HT-29 (cell line): ENCODE data around the gene KRTAP10-6. TPM values are rescaled to one million over a fixed set of nuclear protein-coding genes. Genes with fewer than 3 reads are reported as not detected.
A peak's percentile ranks its signal among the peaks of the same experiment; 100 is the strongest.
"Not testable (repeated sequence)": the region's sequence is repeated elsewhere in the genome, so short reads cannot be mapped to it uniquely, and the experiment has no call there.

Source experiments
- DNase-seq: peaks from one replicate; pipeline ENCODE4 v3.0.0-alpha.2; 2015; ENCODE audit warnings: low spot score
- total RNA-seq: library from RNA; depleted of rRNA; stranded (reverse); fragments of >200 nt; shearing (Covaris generic); gene quantifications from 2 replicates; pipeline ENCODE4 v1.2.3, GENCODE V29; 2014

Gene KRTAP10-6
- total RNA-seq, 1 experiment from 2014 or later: not detected

DNA sequence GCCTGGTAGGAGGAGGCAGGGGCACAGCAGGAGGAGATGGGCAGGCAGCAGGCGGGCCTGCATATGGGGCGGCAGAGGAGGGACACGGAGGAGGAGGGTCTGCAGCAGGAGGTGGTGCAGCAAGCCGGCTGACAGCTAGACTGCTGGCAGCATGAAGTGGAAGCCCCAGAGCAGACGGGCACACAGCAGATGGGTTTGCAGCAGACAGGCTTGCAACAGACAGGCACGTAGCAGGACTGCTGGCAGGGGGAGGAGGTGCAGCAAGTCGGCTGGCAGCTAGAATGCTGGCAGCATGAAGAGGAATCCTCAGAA, 12.5 kb downstream of the KRTAP10-6 start:
- DNase-seq: no peak

DNA sequence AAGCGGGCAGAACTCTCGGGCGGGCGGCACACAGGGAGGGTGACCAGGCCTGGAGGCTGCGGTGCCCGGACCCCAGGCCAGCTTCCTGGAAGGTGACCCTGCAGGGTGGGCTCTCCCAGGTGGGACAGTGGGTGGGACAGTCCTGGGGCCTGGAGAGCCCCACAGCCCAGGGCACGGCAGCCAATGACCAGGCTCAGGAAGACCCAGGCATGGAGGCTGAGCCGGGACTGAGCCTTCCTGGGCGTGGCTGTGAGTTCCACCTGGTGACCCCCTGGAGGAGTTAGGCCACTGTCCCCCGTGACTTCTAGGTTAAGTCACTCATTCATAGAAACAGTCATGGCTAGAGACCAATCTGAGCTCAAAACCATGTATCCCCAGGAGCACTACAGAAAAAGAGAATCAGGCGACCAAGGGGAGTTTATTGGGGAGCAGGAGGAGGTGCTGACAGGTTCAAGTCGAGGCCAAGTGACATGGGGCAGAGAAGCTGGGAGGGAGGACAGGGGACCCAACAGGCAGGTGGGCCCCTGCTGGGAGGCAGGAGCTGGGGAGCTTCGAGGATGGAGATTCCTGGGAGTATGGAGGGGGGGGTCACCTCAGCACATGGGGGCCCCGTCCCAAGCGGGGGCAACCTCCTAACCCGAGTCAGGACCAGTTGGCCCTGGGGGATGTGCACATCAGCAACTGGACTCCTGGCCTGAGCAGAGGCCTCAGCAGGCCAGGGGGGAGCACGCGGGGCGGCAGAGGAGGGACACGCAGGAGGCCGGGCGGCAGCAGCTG, 13.1 kb downstream of the KRTAP10-6 start:
- no peak for DNase-seq

DNA sequence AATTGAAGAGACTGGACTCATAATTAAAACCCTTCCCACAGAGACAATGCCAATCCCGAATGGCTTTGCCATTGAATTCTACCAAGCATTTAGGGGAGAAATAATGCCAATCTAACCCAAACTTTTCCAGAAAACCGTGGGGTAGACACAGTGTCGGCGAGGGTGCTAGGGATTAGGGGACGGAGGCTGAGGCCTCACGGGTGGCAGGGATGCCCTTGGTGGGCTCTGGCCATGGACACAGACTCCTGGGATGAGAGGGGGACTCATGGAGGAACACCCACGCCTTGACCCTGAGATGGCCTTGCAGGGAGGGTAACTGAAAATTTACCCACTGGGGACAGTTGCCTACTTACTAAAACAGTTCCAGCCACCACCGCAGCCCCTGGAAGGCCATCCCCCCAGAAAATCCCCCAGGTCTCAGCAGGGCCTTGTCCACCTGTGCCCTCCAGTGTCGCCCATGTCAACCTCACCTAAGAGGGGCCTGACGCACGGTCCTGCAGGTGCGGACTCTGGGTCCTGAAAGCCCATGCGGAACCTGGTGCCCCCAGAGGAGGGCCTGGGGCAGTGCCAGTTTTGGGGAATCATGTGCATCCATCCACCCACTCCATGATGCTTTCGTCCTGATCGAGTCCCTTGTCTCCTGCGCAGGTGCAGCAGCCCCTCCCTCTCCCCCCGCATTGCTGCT, 13.8 kb downstream of the KRTAP10-6 start:
- DNase-seq: no peak

DNA sequence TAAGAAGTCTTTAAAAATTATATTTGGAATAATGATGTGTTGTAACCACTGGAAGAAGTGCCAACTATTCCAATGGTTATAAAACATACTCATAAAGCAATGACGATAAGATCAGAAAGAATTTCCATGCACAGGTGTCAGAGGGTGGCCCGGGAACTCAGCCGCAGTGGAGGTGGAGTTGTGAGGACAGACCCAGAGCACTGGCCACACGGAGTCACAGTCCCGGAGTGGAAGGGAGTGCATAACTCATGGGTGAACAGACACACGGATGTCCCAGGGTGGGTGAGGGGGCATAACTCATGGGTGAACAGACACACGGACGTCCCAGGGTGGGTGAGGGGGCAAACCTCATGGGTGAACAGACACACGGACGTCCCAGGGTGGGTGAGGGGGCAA, 16.3 kb downstream of the KRTAP10-6 start:
- no peak for DNase-seq

DNA sequence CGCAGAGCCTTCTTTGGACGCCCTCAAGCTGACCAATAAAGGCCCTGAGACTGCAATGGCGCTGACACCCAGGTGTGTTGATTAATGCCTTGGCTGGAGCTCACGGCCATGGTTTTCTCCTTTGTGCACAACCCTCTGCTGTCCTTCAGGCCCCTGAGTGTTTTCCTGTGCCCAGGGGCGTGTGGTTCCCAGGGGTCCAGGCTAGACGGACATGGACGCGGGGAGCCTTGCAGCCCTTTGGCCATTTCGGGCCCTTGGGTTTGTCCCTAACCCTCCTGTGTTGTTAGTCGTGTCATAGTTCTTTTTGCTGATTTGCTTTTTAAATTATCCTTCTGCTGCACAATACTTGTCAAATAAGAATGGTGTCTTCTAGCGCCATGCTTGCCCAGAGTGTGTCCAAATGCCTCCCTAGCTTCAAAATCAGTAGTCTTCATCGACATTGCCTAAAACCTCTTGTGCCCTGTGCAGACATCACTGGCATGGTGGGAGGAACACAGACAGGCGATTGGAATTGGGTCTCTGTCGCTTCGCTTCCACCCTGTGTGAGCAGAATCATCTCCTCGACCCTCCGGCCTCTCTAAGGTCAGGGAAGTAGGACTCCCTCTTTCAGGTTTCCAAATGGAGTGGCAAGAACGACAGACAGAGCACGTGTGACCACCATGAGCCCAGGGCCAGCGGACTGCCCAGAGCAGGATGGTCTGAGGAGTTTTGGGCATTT, 16.8 kb downstream of the KRTAP10-6 start:
- DNase-seq: no peak

DNA sequence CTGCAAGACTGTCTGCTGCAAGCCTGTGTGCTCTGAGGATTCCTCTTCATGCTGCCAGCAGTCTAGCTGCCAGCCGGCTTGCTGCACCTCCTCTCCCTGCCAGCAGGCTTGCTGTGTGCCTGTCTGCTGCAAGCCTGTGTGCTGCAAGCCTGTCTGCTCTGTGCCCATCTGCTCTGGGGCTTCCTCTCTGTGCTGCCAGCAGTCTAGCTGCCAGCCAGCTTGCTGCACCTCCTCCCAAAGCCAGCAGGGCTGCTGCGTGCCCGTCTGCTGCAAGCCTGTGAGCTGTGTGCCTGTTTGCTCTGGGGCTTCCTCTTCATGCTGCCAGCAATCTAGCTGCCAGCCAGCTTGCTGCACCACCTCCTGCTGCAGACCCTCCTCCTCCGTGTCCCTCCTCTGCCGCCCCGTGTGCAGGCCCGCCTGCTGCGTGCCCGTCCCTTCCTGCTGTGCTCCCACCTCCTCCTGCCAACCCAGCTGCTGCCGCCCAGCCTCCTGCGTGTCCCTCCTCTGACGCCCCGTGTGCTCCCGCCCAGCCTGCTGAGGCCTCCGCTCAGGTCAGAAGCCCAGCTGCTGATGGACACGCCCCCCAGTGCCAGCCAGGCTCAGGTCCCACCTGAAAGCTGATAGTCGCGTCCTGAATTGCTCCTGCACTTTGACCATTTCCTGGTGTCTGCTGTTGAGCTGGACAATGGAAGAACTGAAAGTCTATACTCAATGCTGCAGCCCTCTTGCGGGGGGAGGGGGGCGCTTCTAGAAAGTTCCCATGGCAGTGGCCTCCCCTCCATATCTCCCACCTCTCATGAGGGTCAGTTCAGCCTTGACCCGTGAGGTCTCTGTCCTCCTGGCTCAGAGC, 17.6 kb downstream of the KRTAP10-6 start:
- peak; percentile 2 for DNase-seq

DNA sequence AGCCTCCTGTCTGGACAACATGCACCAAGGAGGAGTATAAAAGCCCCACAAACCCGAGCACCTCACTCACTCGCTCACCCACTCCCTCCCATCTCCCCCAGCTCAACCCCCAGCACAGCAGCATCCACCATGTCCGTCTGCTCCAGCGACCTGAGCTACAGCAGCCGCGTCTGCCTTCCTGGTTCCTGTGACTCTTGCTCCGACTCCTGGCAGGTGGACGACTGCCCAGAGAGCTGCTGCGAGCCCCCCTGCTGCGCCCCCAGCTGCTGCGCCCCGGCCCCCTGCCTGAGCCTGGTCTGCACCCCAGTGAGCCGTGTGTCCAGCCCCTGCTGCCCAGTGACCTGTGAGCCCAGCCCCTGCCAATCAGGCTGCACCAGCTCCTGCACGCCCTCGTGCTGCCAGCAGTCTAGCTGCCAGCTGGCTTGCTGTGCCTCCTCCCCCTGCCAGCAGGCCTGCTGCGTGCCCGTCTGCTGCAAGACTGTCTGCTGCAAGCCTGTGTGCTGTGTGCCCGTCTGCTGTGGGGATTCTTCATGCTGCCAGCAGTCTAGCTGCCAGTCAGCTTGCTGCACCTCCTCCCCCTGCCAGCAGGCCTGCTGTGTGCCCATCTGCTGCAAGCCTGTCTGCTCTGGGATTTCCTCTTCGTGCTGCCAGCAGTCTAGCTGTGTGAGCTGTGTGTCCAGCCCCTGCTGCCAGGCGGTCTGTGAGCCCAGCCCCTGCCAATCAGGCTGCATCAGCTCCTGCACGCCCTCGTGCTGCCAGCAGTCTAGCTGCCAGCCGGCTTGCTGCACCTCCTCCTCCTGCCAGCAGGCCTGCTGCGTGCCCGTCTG, 18.5 kb downstream of the KRTAP10-6 start, which contains the start of gene KRTAP10-4:
KRTAP10-4 (plus strand) TSS at position 100 of the 827 bp plus-strand sequence; CDS start at position 130, 30 bp downstream.
- DNase-seq: not testable (repeated sequence)

DNA sequence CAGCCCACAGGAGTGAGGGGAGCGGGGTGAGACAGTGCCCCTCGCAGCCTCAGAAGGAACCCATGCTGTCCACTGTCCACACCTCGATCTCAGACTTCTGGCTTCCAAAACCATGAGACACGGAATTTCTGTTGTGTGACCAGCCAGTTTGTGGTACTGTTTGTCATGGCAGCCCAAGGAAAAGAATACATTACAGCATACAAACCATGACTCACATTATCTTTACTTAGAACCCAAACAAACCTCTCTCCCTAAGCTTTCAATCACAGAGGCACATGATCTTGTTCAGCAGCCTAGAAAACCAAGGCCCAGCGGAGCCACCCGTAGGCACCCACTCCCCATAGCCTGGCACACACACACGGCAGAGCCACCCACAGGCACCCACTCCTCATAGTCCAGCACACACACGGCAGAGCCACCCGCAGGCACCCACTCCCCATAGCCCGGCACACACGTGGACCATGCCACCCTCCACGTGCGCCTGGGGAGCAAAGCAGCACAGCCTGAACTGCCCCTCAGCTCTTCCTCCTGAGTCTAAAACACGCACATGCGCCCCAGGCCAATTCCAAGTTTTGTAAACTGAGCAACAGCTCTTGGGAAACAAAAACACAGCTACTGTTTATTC, 19.2 kb downstream of the KRTAP10-6 start:
- DNase-seq: no peak

DNA sequence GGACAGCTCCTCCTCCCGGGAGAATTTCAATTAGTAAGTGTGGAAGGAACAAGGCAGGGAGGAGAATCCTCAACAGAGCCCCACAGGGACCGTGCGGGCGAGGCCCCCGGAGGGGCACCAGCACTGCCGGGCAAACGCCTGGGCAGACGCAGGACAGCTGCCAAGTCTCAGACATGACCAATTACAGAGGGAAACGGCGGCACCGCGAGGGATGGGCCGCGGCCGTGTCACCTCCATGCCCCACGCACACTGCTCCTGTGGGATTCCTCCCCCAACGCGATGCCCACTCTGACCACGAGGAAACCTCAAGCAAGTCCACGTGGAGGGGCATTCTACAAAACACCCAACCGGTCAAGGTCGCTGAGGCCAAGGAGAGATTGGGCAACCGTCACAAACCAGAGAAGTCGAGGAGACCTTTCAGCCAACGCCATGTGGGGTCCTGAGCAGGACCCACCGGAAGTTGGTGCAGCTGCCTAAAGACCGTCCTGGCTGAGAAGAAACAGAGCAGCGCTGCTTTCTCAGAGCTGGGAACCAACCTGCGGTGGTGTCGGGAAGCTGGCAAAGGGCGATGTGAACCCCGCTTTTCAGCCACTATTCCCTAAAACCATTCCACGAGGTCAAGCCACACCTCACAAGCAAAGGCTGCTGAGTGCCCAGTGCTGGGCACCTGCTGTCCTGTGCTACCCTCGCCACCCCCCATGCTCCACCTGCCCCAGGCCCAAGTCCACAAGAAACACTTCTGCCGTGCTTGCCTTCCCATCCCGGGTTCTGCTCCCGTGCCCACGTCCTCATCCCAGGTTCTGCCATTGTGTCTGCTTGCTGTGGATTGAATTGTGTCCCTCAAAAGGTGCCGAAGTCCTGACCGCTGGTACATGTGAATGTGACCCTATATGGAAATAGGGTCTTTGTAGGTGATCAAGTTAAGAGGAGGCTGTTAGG, 20.2 kb downstream of the KRTAP10-6 start:
- no peak for DNase-seq

DNA sequence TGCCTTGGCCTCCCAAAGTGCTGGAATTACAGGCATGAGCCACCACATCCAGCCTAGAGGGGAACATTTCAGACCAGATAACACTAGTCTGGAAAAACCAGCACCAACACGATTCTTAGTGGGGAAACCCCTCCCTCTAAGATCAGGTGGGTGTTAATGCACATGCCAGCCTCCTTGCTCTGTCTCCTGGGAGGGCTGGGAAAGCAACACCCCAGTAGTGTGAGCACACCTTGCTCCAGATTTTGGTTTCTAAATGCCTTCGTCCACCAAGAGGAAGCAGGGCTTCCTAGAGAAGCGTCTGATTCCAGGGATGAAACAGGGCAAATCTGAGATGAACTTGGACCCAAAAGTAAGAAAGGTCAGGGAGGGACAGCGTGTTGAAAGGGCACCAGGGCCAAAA, 21.0 kb downstream of the KRTAP10-6 start:
- no peak for DNase-seq

DNA sequence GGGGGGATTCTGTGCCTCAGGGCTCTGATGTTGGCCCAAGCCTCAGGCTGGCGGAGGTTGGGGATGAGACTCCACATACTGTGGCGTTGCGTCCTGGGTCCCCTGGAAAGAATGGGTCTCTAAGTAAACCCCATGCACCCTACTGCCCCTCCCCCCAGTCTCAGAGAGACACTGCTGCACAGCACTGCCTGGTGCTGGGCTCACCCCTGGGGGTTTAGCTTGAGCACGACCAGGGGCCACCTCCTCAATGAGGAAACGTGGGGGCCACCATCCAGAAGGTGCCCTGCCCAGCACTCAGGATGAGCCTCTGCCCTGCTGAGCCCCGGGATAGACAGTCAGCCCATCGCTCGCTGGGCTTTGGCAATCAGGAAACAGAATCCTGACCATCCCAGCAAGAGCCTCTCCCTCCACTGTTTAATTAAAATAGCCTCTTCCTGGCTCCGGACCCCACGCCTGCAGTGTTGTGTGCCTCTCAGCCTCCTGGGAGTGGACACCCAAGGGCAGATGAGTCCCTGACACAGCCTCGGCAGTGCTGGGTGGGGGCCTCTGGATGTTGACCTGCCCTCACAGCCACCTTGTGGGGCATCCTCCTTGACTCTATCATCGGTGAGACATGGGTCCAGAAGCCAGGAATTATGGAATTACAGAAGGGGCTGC, 22.3 kb downstream of the KRTAP10-6 start:
- no peak for DNase-seq

DNA sequence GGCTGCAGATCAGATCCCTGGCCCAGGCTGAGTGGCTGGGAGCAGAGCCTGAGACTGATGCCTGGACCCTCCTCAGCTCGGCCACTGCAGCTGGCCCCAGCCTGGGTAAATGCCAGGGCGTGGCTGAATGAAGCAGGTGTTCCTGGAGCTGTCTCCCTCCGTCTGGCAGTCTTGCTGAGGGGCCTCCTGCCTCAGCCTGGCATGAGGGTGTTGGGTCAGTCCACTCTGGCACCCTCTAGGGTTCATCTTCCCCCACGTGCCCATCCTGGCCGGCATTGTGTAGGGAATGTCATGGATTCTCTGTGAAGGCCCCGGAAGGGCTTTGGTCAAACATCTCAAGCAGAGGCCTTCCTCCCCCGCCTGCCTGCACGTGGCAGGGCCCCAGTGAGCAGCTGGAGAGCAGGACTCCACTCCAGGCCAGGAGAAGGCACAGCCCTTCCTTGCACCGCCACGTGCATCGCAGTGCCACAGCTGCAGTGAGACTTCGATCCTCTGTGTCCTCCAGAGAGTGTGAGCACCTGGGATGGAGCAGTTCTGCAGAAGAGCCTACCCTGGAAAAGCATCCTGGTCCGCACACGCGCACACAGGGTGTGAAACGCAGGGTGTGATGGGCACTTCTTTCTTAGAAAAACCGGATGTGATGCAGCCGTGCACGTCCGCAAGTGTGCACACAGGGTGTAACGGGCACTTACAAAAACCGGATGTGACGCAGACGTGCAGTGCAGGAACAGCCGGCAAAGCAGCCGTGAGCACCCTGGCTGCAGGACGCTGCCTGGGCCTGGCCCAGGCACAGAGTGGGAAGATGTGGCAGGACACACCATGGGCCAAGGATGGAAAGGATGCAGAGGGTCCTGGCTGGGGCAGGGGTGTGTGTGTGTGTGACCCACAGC, 23.4 kb downstream of the KRTAP10-6 start:
- DNase-seq: no peak

DNA sequence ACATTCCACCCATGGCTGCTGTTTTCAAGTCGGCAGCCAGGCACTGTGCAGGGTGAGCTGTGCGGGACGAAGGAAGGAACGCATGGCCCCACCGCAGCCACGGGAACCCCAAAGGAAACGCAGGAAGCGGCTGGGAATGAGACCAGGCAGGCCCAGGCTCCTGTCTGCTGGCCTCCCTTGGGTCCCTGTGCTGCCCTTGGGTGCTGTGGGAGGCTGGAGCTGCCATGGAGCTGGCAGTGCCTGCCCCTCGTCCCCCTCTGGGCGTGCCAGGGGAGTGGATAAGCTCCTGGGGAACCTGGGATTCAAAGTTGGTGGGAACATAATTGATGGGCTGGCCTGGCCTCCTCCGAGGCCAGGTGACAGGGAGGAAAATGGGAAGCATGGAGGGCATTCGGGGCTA, 24.0 kb downstream of the KRTAP10-6 start:
- no peak for DNase-seq

DNA sequence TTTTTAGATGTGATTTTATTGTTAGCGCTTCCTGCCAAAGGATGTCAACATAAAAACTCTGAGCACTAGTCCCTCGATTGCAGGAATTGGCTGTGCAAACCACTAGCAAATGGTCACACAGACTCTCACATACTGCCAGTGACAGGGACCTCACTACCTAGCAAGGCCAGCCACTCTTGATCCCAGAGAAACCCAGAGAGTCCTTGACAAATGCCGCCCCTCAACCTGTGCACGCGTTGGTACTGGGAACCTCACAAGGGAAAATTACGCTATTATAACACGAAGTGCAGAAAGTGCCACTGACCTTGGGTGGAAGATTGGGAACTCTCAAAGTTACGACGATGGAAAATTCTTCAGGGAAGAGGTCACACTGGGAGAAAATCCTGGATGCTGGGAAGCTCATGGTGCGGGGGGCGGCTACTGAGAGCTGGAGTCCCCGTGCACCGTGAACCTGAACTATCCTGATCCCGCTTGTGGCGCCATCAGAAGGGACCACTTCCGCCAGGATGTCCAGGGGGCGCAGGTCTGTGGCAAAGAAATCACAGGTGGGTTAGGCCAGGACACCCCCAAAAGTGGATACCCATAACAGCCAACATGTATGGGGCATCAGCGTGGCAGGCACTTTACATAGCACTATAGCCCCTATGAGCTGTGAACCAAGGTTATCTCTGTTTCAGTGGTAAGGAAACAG, 24.7 kb downstream of the KRTAP10-6 start:
- no peak for DNase-seq

DNA sequence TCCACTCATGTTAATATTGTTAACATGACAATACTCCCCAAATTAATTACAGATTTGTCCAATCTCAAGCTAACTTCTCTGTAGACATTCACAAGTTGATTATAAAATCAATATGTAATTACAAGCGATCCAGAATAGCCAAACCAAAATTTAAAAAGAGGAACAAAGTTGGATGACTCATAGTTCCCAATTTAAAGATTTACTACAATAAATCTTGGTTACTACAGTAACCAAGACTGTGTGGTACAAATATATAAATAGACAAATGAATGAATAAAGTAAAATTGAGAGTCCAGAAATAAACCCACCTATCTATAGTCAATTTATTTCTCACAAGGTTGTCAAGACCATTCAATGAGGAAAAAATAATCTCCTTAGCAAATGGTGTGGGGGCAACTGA, 25.9 kb downstream of the KRTAP10-6 start:
- DNase-seq: no peak

DNA sequence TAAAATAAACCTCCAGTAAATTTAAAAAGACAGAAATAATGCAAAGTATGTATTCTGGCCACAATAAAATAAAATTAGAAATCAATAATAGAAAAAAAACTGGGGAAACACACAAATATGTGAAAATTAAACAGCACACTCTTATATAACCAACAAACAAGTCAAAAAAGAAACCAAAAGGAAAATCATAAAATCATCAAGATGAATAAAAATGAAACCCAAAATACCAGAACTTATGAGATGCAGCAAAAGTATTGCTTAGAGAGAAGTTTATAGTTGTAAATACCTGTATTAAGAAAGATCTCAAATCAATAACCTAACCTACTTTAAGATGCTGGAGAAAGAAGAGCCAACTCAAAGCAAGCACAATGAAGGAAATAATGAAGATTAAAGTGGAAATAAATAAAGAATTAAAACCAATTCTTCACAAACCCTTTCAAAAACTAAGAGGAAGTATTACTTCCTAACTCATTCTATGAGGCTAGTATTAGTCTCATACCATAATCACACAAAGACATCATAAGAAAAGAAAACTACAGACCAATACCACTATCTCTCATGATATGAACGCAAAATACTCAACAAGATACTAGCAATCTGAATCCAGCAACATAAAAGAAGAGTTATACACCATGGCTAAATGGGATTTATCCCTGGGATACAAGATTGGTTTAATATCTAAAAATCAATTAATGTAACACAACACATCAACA, 27.3 kb downstream of the KRTAP10-6 start:
- no peak for DNase-seq
